Cardiac fibroblast (primary cell): Measurements from ENCODE around the gene ACOT12.

Experiments used
- DNase-seq, 2 donors: peaks; one replicate each; pipeline versions ENCODE4 v3.0.0 to v3.0.0-alpha.2; 2010; ENCODE audit warnings: low read depth in 2 of 2
- H3K4me3 ChIP-seq, 2 donors: replicated peaks in 1 of 2; 1 replicate in 1 of 2; 2 replicates in 1 of 2; pipeline ENCODE4 v1.5.1; 2011; ENCODE audit warnings: low read depth in 2 of 2, low read length in 2 of 2, mild to moderate bottlenecking in 2 of 2, moderate library complexity in 1 of 2
- TF ChIP-seq, protein P1 (sequence below): IDR thresholded peaks from one replicate; pipeline ENCODE4 v1.5.1; 2011; ENCODE audit warnings: low read depth, mild to moderate bottlenecking, low read length, inconsistent platforms

ACOT12 gene

DNA sequence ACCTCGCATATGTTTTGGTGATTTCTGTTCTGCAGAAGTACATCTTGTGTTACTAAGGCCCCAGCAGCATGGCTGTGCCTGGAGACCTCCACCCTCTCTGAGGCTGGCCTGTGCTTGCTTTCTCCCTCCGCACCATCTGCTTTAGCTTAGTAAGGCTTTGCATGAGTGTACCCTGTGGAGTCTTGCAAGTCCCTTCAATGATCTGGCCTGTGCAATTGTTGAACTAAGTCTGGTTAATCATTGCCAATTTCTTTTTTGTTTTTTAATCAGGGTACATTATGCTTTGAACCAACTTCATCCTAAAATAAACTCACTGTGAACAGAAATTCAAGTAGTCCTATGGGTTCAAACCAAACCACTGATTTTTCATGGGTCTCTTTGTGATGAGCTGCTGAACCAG is 32.3 kb downstream of the ACOT12 start:
- TF ChIP-seq, protein P1, sequence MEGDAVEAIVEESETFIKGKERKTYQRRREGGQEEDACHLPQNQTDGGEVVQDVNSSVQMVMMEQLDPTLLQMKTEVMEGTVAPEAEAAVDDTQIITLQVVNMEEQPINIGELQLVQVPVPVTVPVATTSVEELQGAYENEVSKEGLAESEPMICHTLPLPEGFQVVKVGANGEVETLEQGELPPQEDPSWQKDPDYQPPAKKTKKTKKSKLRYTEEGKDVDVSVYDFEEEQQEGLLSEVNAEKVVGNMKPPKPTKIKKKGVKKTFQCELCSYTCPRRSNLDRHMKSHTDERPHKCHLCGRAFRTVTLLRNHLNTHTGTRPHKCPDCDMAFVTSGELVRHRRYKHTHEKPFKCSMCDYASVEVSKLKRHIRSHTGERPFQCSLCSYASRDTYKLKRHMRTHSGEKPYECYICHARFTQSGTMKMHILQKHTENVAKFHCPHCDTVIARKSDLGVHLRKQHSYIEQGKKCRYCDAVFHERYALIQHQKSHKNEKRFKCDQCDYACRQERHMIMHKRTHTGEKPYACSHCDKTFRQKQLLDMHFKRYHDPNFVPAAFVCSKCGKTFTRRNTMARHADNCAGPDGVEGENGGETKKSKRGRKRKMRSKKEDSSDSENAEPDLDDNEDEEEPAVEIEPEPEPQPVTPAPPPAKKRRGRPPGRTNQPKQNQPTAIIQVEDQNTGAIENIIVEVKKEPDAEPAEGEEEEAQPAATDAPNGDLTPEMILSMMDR: no peak
- H3K4me3 ChIP-seq: no peak overlapping the region
- no peak for DNase-seq

DNA sequence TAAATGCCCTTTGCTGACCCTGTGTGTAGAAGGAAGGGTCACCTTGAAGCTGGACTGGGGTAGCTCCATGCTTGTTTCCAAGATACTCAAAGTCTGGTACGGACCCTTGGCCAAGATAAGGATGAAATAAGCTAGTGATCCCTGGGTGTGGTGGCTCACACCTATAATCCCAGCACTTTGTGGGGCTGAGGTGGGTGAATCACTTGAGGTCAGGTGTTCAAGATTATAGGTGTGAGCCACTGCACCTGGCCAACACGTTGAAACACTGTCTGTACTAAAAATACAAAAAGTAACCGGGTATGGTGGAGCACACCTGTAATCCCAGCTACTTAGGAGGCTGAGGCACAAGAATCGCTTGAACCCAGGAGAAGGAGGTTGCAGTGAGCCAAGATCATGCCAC is 33.3 kb downstream of the ACOT12 start:
- no peak overlapping the region for H3K4me3 ChIP-seq
- DNase-seq: no peak
- TF ChIP-seq, protein P1: no peak

DNA sequence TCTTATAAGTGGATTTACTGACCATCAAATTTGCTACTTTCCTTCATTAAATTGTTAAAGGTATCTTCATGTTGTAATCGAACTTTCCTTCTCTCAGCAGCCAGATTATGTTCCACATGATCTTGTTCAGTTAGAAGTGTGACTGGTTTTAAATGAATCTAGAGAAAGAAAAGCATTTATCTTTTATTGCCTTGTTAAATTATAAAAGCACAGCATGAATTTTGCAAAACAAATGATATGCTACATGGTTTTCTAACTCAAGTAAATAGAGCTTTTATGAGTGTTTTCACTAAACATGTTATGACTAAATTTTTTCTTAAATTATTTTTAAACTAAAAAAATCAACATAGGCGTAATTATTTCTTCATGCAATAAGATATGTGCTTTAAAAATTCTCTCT is 34.1 kb downstream of the ACOT12 start:
- TF ChIP-seq, protein P1: no peak
- DNase-seq: no peak
- no peak overlapping the region for H3K4me3 ChIP-seq

DNA sequence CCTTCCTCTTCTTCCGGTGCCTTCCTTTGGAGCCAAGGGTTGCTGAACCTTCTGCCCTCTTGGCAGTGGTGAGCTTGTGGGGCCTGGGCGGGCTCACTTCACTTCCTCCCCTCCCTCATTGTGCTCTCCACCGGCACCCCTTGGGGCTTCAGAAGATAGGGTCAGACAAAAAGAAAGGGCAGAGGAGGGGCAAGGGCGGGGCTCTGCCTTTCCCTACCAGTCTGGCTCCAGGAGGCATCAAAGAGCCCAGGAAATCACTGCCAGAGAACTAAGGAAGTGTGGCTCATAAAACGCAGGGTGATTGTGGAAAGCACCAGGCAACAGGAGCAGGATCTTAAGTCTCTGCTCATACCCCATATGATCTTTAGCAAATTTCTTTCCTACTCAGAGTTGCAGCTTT is 34.8 kb downstream of the ACOT12 start:
- no peak for DNase-seq
- H3K4me3 ChIP-seq: no peak overlapping the region
- TF ChIP-seq, protein P1: no peak

DNA sequence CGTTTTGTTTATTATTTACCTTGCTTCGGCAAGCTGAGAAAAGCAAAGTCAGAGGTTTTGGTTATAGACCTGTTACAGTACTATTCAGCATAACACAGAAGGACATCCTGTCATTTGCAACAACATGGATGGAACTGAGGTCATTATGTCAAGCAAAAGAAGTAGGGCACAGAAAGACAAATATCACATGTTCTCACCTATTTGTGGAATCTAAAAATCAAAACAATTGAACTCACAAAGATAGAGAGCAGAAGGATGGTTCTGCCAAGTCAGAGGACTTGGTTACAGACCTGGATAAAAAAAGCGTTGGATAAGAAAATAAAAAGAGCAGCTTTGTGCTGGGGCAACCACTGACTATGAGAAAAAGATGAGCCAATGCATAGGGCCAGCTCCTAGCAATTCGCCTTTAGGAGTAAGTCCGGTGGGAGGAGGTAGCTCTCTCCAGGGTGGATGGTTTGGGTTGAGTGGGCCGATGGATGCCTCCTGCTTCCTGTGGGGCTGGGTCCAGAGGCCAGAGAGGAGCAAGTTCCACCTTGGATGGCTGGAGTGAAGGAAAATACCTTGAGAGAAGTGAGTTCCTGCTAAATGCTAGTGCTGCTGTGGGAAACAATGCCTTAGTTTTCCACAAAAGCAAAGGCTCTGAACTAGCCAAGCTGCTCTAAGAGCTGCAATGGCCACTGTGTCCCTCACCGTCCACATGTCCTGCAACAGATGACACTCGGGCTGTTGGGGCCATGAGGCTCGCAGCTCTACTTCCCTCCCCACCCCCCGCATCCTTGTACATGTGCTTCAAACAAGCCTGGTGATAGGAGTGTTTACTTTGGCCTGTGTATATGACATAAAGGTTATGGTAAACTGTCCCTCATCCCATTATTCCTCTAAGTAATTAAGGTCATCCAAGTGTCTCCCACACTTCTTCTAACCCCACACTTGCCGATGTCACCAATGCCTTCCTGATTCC is 38.4 kb downstream of the ACOT12 start:
- TF ChIP-seq, protein P1: no peak
- no peak overlapping the region for H3K4me3 ChIP-seq
- no peak for DNase-seq

DNA sequence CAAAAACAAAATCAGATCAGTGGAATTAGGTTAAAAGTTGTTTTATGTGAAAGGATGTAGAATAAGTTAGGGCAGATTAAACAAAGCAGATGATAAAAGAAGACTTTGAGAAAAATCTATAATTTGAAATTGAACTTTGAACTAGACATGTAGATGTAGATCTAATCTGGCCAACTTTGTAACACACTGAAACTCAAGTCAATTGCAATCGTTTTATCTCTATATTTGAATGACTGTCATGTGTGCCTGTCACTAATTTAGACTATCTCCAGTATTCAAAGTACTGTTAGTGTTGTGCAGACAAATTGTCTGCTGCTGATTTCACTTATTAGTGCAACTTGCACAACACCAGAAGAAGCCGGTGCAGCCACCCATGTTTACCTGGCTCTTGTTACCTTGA is 39.8 kb downstream of the ACOT12 start:
- no peak for DNase-seq
- no peak overlapping the region for H3K4me3 ChIP-seq
- TF ChIP-seq, protein P1: no peak
